Fibroblast of lung (primary cell): Measurements from ENCODE around the gene H1-8.

ENCODE experiments used
- CTCF ChIP-seq, 2 donors: IDR thresholded peaks in 1 of 2; conservative IDR thresholded peaks in 1 of 2; 1 replicate in 1 of 2; 2 replicates in 1 of 2; pipeline ENCODE4 v1.5.1; 2011 to 2012; ENCODE audit warnings: low read length in 2 of 2, control low read depth in 1 of 2, inconsistent platforms in 1 of 2, low read depth in 1 of 2, mild to moderate bottlenecking in 1 of 2
- EZH2 ChIP-seq: IDR thresholded peaks from 2 replicates; pipeline ENCODE4 v1.5.1; 2012; ENCODE audit warnings: low read length, control low read depth, mild to moderate bottlenecking; ENCODE audit errors: missing control alignments

- TF ChIP-seq CTCF (conservative IDR thresholded peaks at IDR 0.05 in 1 of 2, IDR thresholded peaks at IDR 0.05 in 1 of 2; ENCODE audit: low read depth in 1 of 2, low read length in 2 of 2) (no peak), EZH2 (no peak)
Observed at GRCh38 chr3:129579991-129580390, 37.0 kb downstream of the H1-8 start.
